ENCODE measurements around the gene MNAT1.

- no peak for TF ChIP-seq EZH2phosphoT487 (IDR thresholded peaks at IDR 0.05; ENCODE audit: borderline replicate concordance, low read length)
- TF ChIP-seq CTCF (conservative IDR thresholded peaks at IDR 0.05; ENCODE audit: low read depth, low read length): no peak
- no peak for TF ChIP-seq EZH2 (IDR thresholded peaks at IDR 0.05; ENCODE audit: low read length, unreplicated experiment)
Observed at GRCh38 chr14:60722357-60723115, 12.0 kb upstream of the MNAT1 start.

All from PC-3 (cell line).